NT2/D1 (cell line): Measurements from ENCODE around the gene ACLY.
"Not testable (repeated sequence)": the region's sequence is repeated elsewhere in the genome, so short reads cannot be mapped to it uniquely, and the experiment has no call there.

Source experiments
- DNase-seq: peaks from one replicate; pipeline ENCODE4 v3.0.0-alpha.2; 2011; ENCODE audit warnings: low read depth, low spot score
- H3K27me3 ChIP-seq: 2 replicates; pipeline ENCODE4 v1.6.0; 2011; ENCODE audit warnings: mild to moderate bottlenecking; ENCODE audit not compliant: insufficient read length, insufficient read depth
- H3K36me3 ChIP-seq: 2 replicates; pipeline ENCODE4 v1.6.1; 2011; ENCODE audit warnings: mild to moderate bottlenecking, low read length, mixed read lengths; ENCODE audit not compliant: insufficient read depth, insufficient read length
- H3K4me1 ChIP-seq: 2 replicates; pipeline ENCODE4 v1.5.1; 2011; ENCODE audit not compliant: insufficient read depth, insufficient read length
- H3K4me3 ChIP-seq: 2 replicates; pipeline ENCODE4 v1.5.1; 2011; ENCODE audit warnings: low read depth; ENCODE audit not compliant: insufficient read length
- H3K9ac ChIP-seq: 2 replicates; pipeline ENCODE4 v1.6.0; 2011; ENCODE audit warnings: low read depth; ENCODE audit not compliant: insufficient read length
- H3K9me3 ChIP-seq: 2 replicates; pipeline ENCODE4 v1.5.1; 2011; ENCODE audit warnings: mild to moderate bottlenecking, low read length; ENCODE audit not compliant: insufficient read depth
- SUZ12 ChIP-seq: IDR thresholded peaks from 2 replicates; pipeline ENCODE4 v1.6.1; 2011; ENCODE audit not compliant: insufficient read length, insufficient read depth; ENCODE audit errors: extremely low read depth
- YY1 ChIP-seq: IDR thresholded peaks from 2 replicates; pipeline ENCODE4 v1.6.1; 2011; ENCODE audit not compliant: insufficient read length, insufficient read depth
- ZNF274 ChIP-seq: IDR thresholded peaks from 2 replicates; pipeline ENCODE4 v1.6.1; 2011; ENCODE audit warnings: mild to moderate bottlenecking, low read depth, low read length

Gene ACLY

DNA sequence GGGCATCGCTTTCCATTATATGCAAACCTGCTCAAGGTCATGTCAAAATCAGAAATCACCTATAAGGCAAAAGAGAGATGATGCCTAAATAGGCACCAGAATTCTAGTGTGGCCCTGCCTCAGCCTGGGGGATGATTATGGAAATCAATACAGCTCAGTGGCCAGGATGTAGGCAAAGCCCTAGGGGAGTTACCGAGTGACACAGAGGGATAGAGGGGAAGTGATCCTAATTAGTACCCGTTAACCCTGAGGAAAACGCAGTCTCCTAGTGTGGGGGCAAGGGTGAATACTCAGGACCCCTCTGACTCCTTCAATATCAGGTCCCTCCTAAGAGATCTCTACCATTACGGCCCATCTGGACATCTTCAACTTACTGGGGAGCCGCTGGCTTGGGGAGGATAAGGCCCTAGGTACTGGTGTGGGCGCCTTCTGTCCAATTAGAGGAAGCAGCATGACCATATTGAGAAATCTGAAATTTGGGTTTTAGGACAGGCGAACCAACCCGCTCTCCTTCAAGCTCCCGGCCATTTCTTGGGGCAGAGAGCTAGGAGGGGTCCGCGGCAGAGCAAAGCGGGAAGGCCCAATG is 83.4 kb downstream of the ACLY start:
- no peaks in the 10 kb centered on the region for H3K4me1 ChIP-seq
- TF ChIP-seq SUZ12 (no peak), ZNF274 (no peak), YY1 (no peak)
- DNase-seq, result no peak
- peaks cover 22% of the 10 kb centered on the region for H3K27me3 ChIP-seq
- H3K36me3 ChIP-seq, result peaks cover 37% of the 10 kb centered on the region
- peak overlapping the region; percentile 78 for H3K4me3 ChIP-seq
- H3K9ac ChIP-seq, result peak overlapping the region; percentile 90
- H3K9me3 ChIP-seq, result no peaks in the 10 kb centered on the region

- H3K27me3 ChIP-seq, H3K4me1 ChIP-seq, H3K4me3 ChIP-seq, H3K9me3 ChIP-seq, DNase-seq, H3K9ac ChIP-seq: not testable (repeated sequence)
- peaks cover 74% of the 10 kb centered on the region for H3K36me3 ChIP-seq
Measured at GRCh38 chr17:41829961-41830360, 88.8 kb downstream of the ACLY start.

DNA sequence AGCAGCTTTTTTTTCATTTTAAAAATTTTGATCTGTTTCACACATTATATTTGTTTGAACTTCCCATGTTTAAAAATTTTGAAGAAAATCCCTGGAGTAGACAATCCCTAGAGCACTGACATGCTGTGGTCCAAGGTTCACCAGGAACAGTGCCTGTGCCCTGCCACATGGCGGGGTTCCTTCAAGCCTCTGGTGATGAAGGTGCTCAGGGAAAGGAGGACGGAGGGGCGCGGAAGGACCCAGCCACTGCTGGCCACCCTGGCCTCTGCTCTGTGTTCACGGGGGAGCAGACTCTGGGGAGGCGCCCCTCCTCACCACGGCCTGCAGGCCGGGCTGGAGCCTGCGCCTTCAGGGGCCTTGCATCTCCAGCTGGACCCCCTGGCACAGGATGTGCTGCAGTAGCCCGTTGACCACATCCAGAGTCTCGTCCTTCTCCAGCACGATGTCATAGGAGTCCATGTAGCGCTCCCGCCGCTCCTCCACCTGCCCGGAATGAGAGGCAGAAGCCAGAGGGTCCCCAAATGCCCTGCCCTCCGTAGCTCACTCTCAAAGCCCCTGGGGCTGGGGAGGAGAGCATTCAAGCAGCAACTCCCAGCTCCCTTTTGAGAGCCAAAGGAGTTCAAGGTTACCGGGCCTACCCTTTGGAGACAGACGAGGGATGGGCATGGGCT is 93.4 kb downstream of the ACLY start:
- no peaks in the 10 kb centered on the region for H3K27me3 ChIP-seq
- DNase-seq, result no peak
- H3K4me3 ChIP-seq, result no peak overlapping the region
- no peak for TF ChIP-seq SUZ12
- TF ChIP-seq YY1, result no peak
- TF ChIP-seq ZNF274, result no peak
- H3K9me3 ChIP-seq, result no peaks in the 10 kb centered on the region
- peaks cover 5% of the 10 kb centered on the region for H3K4me1 ChIP-seq
- peaks cover 75% of the 10 kb centered on the region for H3K36me3 ChIP-seq
- H3K9ac ChIP-seq, result no peak overlapping the region

DNA sequence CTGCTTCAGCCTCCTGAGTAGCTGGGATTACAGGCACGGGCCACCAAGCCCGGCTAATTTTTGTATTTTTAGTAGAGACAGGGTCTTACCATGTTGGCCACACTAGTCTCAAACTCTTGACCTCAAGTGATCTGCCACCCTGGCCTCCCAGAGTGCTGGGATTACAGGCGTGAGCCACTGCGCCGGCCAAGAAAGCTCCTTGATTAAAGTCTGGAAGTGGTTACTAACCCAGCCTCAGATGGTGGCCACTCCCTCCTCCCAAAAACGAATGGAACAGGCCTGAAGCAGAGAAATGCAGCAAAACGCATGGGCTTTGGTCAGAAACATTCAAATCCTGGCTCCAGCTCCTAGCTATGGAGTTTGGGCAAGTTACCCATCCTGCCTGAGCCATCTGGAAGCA is 94.7 kb downstream of the ACLY start:
- Histone ChIP-seq H3K27me3 (no peaks in the 10 kb centered on the region), H3K36me3 (peaks cover 77% of the 10 kb centered on the region)

GRCh38 chr17:41823580-41823979 is 95.2 kb downstream of the ACLY start:
- H3K36me3 ChIP-seq, result peaks cover 76% of the 10 kb centered on the region
- H3K4me3 ChIP-seq, result no peak overlapping the region
- no peak for TF ChIP-seq SUZ12
- no peak for TF ChIP-seq ZNF274
- TF ChIP-seq YY1, result no peak
- H3K9me3 ChIP-seq, result no peaks in the 10 kb centered on the region
- no peak overlapping the region for H3K9ac ChIP-seq
- H3K27me3 ChIP-seq, result no peaks in the 10 kb centered on the region
- no peak for DNase-seq
- H3K4me1 ChIP-seq, result peaks cover 15% of the 10 kb centered on the region

More for the DNA sequence above, 94.7 kb downstream of the ACLY start:
- Histone ChIP-seq H3K9ac (no peak overlapping the region), H3K4me1 (peaks cover 12% of the 10 kb centered on the region), H3K4me3 (no peak overlapping the region), H3K9me3 (no peaks in the 10 kb centered on the region)
- no peak for DNase-seq
- TF ChIP-seq YY1 (no peak), SUZ12 (no peak), ZNF274 (no peak)

GRCh38 chr17:41823141-41823524 is 95.6 kb downstream of the ACLY start:
- Histone ChIP-seq H3K27me3 (no peaks in the 10 kb centered on the region), H3K4me3 (no peak overlapping the region), H3K4me1 (peaks cover 15% of the 10 kb centered on the region), H3K9ac (no peak overlapping the region), H3K36me3 (peaks cover 76% of the 10 kb centered on the region), H3K9me3 (no peaks in the 10 kb centered on the region)
- DNase-seq, result no peak
- TF ChIP-seq YY1 (no peak), SUZ12 (no peak), ZNF274 (no peak)

DNA sequence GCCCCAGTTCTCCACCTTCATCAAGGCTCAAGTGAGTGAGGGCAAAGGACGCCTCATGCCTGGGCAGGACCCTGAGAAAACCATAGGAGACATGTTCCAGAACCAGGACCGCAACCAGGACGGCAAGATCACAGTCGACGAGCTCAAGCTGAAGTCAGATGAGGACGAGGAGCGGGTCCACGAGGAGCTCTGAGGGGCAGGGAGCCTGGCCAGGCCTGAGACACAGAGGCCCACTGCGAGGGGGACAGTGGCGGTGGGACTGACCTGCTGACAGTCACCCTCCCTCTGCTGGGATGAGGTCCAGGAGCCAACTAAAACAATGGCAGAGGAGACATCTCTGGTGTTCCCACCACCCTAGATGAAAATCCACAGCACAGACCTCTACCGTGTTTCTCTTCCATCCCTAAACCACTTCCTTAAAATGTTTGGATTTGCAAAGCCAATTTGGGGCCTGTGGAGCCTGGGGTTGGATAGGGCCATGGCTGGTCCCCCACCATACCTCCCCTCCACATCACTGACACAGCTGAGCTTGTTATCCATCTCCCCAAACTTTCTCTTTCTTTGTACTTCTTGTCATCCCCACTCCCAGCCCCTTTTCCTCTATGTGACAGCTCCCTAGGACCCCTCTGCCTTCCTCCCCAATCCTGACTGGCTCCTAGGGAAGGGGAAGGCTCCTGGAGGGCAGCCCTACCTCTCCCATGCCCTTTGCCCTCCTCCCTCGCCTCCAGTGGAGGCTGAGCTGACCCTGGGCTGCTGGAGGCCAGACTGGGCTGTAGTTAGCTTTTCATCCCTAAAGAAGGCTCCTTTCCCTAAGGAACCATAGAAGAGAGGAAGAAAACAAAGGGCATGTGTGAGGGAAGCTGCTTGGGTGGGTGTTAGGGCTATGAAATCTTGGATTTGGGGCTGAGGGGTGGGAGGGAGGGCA is 96.3 kb downstream of the ACLY start:
- H3K27me3 ChIP-seq, result no peaks in the 10 kb centered on the region
- no peak for DNase-seq
- TF ChIP-seq SUZ12, result no peak
- no peak for TF ChIP-seq YY1
- TF ChIP-seq ZNF274, result no peak
- no peaks in the 10 kb centered on the region for H3K9me3 ChIP-seq
- H3K36me3 ChIP-seq, result peaks cover 73% of the 10 kb centered on the region
- no peak overlapping the region for H3K9ac ChIP-seq
- H3K4me1 ChIP-seq, result peaks cover 18% of the 10 kb centered on the region
- H3K4me3 ChIP-seq, result no peak overlapping the region
